GM10847 (cell line): ENCODE measurements around the gene CSNK1A1.

ENCODE experiments used
- POLR2A ChIP-seq: IDR thresholded peaks from 2 replicates; pipeline ENCODE4 v1.6.1; 2011; ENCODE audit not compliant: insufficient read length; ENCODE audit errors: extremely low read depth

Gene CSNK1A1

GRCh38 chr5:149549461-149550267 is 1.6 kb downstream of the CSNK1A1 start:
- TF ChIP-seq POLR2A, result no peak

- TF ChIP-seq POLR2A, result no peak
Measured at GRCh38 chr5:149546974-149547373, 4.3 kb downstream of the CSNK1A1 start.

GRCh38 chr5:149545327-149545726 is 5.9 kb downstream of the CSNK1A1 start:
- no peak for TF ChIP-seq POLR2A

GRCh38 chr5:149544028-149544420 is 7.2 kb downstream of the CSNK1A1 start:
- no peak for TF ChIP-seq POLR2A

- no peak for TF ChIP-seq POLR2A
Measured at GRCh38 chr5:149543361-149544027, 7.7 kb downstream of the CSNK1A1 start.

GRCh38 chr5:149541893-149542292 is 9.3 kb downstream of the CSNK1A1 start:
- no peak for TF ChIP-seq POLR2A

GRCh38 chr5:149540089-149540488 is 11.2 kb downstream of the CSNK1A1 start:
- no peak for TF ChIP-seq POLR2A

GRCh38 chr5:149537374-149537975 is 13.8 kb downstream of the CSNK1A1 start:
- no peak for TF ChIP-seq POLR2A

- TF ChIP-seq POLR2A, result no peak
Measured at GRCh38 chr5:149532413-149532812, 18.8 kb downstream of the CSNK1A1 start.

- no peak for TF ChIP-seq POLR2A
Measured at GRCh38 chr5:149529463-149529862, 21.8 kb downstream of the CSNK1A1 start.

GRCh38 chr5:149528281-149529060 is 22.8 kb downstream of the CSNK1A1 start:
- no peak for TF ChIP-seq POLR2A

GRCh38 chr5:149526845-149527590 is 24.2 kb downstream of the CSNK1A1 start:
- TF ChIP-seq POLR2A, result no peak

GRCh38 chr5:149521739-149522685 is 29.2 kb downstream of the CSNK1A1 start:
- TF ChIP-seq POLR2A, result no peak

GRCh38 chr5:149519601-149520000 is 31.6 kb downstream of the CSNK1A1 start:
- no peak for TF ChIP-seq POLR2A
